Measurements from ENCODE around the gene TBC1D22A.

DNA sequence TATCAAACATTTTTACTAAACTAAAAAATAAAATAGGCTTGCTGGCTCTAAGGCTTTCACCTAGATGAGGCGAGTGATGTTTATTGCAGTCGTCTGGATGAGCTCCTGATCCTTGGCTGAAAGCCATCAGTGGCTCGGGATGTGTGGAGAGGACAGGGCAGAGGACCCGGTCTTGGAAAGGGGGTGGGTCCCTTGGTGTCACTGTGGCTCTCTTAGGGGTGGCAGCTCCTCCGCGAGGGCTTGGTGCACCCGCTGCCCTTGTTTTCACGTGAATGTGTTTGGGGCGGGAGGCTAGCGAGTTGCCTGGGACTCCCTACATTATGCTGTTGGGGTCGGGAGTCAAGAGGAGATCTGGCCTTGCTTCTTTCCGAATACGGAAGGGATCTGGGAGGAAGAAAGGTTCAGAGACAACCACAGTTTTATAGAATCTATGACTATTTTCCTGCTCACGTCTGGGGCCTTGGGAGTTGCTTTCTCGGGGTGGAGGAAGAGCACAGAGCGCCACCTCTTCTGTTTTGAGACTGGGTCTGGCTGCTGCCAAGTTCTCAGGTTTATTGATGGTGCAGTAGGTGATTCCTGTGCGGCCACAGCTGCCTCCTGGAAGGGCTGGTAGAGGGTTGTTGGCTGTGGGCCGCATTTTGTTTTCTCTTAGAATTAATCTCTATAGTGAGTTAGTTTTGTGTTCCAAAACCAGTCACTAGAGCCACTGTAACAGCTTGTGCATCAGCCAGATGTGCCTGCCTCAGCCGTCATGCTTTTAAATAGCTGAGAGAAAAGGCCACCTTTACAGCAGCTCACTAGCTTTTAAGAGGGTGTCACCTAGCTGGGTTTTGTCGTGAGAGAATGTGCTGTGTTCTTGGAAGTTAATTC lies 12.8 kb downstream of the TBC1D22A start:
- TF ChIP-seq RCOR1 (IDR thresholded peaks at IDR 0.05; ENCODE audit: low read length), result no peak
- no peak for TF ChIP-seq TAF1 (IDR thresholded peaks at IDR 0.05; ENCODE audit: borderline replicate concordance, low read depth, low read length)
- no peak for TF ChIP-seq JUND (IDR thresholded peaks at IDR 0.05)
- TF ChIP-seq, protein P1, sequence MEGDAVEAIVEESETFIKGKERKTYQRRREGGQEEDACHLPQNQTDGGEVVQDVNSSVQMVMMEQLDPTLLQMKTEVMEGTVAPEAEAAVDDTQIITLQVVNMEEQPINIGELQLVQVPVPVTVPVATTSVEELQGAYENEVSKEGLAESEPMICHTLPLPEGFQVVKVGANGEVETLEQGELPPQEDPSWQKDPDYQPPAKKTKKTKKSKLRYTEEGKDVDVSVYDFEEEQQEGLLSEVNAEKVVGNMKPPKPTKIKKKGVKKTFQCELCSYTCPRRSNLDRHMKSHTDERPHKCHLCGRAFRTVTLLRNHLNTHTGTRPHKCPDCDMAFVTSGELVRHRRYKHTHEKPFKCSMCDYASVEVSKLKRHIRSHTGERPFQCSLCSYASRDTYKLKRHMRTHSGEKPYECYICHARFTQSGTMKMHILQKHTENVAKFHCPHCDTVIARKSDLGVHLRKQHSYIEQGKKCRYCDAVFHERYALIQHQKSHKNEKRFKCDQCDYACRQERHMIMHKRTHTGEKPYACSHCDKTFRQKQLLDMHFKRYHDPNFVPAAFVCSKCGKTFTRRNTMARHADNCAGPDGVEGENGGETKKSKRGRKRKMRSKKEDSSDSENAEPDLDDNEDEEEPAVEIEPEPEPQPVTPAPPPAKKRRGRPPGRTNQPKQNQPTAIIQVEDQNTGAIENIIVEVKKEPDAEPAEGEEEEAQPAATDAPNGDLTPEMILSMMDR (IDR thresholded peaks at IDR 0.05), result no peak
- no peak for TF ChIP-seq EZH2phosphoT487 (IDR thresholded peaks at IDR 0.05; ENCODE audit: borderline replicate concordance, low read depth)
- no peak for TF ChIP-seq POLR2AphosphoS5 (IDR thresholded peaks at IDR 0.05; ENCODE audit: low read depth, low read length)
- no peak for TF ChIP-seq YY1 (IDR thresholded peaks at IDR 0.05; ENCODE audit: low read depth)
